Mesothelial cell of epicardium (in vitro differentiated cells): Measurements from ENCODE around the gene ACP5. TPM values are rescaled to one million over a fixed set of nuclear protein-coding genes. Genes with fewer than 3 reads are reported as not detected.
A peak's percentile ranks its signal among the peaks of the same experiment; 100 is the strongest.
"Not testable (repeated sequence)": the region's sequence is repeated elsewhere in the genome, so short reads cannot be mapped to it uniquely, and the experiment has no call there.

Source experiments
- DNase-seq, 2 experiments: peaks; one replicate each; pipeline ENCODE4 v3.0.0; 2021; ENCODE audit warnings: low spot score in 2 of 2; ENCODE audit not compliant: unreplicated experiment in 2 of 2
- H3K27ac Mint-ChIP-seq: 2 replicates; pipeline ENCODE4 v1.8.0; 2021; ENCODE audit warnings: mixed read lengths
- H3K27me3 Mint-ChIP-seq: 2 replicates; pipeline ENCODE4 v1.8.0; 2021; ENCODE audit warnings: low read depth, mixed read lengths
- H3K36me3 Mint-ChIP-seq: 2 replicates; pipeline ENCODE4 v1.8.0; 2021; ENCODE audit warnings: mixed read lengths
- H3K4me1 Mint-ChIP-seq: 2 replicates; pipeline ENCODE4 v1.8.0; 2021; ENCODE audit warnings: mixed read lengths
- H3K4me3 Mint-ChIP-seq: 2 replicates; pipeline ENCODE4 v1.8.0; 2021; ENCODE audit warnings: mild to moderate bottlenecking, moderate library complexity, mixed read lengths
- H3K9me3 Mint-ChIP-seq: 2 replicates; pipeline ENCODE4 v1.8.0; 2021; ENCODE audit warnings: mixed read lengths
- CTCF ChIP-seq: fragments of 200-600 bp; sonication (generic); IDR thresholded peaks from one replicate; pipeline ENCODE4 v1.5.0; 2021; ENCODE audit warnings: antibody characterized with exemption; ENCODE audit not compliant: unreplicated experiment
- total RNA-seq: library from RNA; stranded (reverse); gene quantifications from 3 replicates; pipeline ENCODE4 v1.2.1, GENCODE V29; 2021

Gene ACP5
- 3.9 to 4.2 TPM (median 3.9 TPM) in 3 replicates for total RNA-seq

- Mint-ChIP-seq H3K27me3 (peaks cover 12% of the 10 kb centered on the region), H3K4me3 (peak within 1 kb of the TSS; percentile 41), H3K36me3 (no peaks in the 10 kb centered on the region), H3K4me1 (peaks cover 3% of the 10 kb centered on the region), H3K27ac (no peak within 1 kb of the TSS), H3K9me3 (no peaks in the 10 kb centered on the region)
- TF ChIP-seq CTCF: no peak
- DNase-seq: no peak
These were observed at the start of gene ACP5 for GRCh38 chr19:11577451-11578257. Gene ACP5, minus strand, starts transcription at chr19:11577645. Its CDS starts 328 bp downstream, at chr19:11577317.

- no peak for DNase-seq
These were observed 48.8 kb upstream of the ACP5 start for GRCh38 chr19:11626252-11626651.

GRCh38 chr19:11624069-11624463 lies 46.6 kb upstream of the ACP5 start:
- Mint-ChIP-seq H3K36me3 (peaks cover 34% of the 10 kb centered on the region), H3K27me3 (peaks cover 39% of the 10 kb centered on the region), H3K4me3 (peak overlapping the region; percentile 56), H3K4me1 (peaks cover 10% of the 10 kb centered on the region), H3K27ac (no peak overlapping the region), H3K9me3 (peaks cover 25% of the 10 kb centered on the region)
- no peak for TF ChIP-seq CTCF
- DNase-seq: no peak

More at GRCh38 chr19:11626252-11626651, 48.8 kb upstream of the ACP5 start:
- H3K27me3 Mint-ChIP-seq: peaks cover 44% of the 10 kb centered on the region
- no peak overlapping the region for H3K27ac Mint-ChIP-seq
- H3K9me3 Mint-ChIP-seq: peaks cover 15% of the 10 kb centered on the region
- H3K36me3 Mint-ChIP-seq: peaks cover 12% of the 10 kb centered on the region
- peaks cover 10% of the 10 kb centered on the region for H3K4me1 Mint-ChIP-seq
- H3K4me3 Mint-ChIP-seq: no peak overlapping the region
- TF ChIP-seq CTCF: no peak

GRCh38 chr19:11622401-11622800 lies 45.0 kb upstream of the ACP5 start:
- not testable (repeated sequence) for H3K27ac Mint-ChIP-seq, H3K4me3 Mint-ChIP-seq, DNase-seq
- Mint-ChIP-seq H3K36me3 (peaks cover 50% of the 10 kb centered on the region), H3K9me3 (peaks cover 35% of the 10 kb centered on the region), H3K4me1 (peaks cover 10% of the 10 kb centered on the region), H3K27me3 (peaks cover 39% of the 10 kb centered on the region)

- H3K4me1 Mint-ChIP-seq: peaks cover 10% of the 10 kb centered on the region
- H3K36me3 Mint-ChIP-seq: peaks cover 65% of the 10 kb centered on the region
- no peak overlapping the region for H3K27ac Mint-ChIP-seq
- no peak for DNase-seq
- TF ChIP-seq CTCF: no peak
- peaks cover 44% of the 10 kb centered on the region for H3K9me3 Mint-ChIP-seq
- H3K4me3 Mint-ChIP-seq: no peak overlapping the region
- H3K27me3 Mint-ChIP-seq: peaks cover 23% of the 10 kb centered on the region
These were observed 43.1 kb upstream of the ACP5 start for GRCh38 chr19:11620553-11620952.

- no peak for TF ChIP-seq CTCF
- H3K9me3 Mint-ChIP-seq: peaks cover 51% of the 10 kb centered on the region
- H3K4me3 Mint-ChIP-seq: no peak overlapping the region
- no peak for DNase-seq
- H3K27me3 Mint-ChIP-seq: no peaks in the 10 kb centered on the region
- H3K4me1 Mint-ChIP-seq: no peaks in the 10 kb centered on the region
- peaks cover 89% of the 10 kb centered on the region for H3K36me3 Mint-ChIP-seq
- no peak overlapping the region for H3K27ac Mint-ChIP-seq
These were observed 40.0 kb upstream of the ACP5 start for GRCh38 chr19:11617180-11618062.
